VCaP (cell line): ENCODE measurements around the gene SORCS1.

ENCODE experiments used
- H3K27ac ChIP-seq: fragments of 450-650 bp; 2 replicates; pipeline ENCODE4 v1.5.1; 2017
- TF ChIP-seq, protein P1 (sequence below): fragments of 450-650 bp; conservative IDR thresholded peaks from 2 replicates; pipeline ENCODE4 v1.5.1; 2017; ENCODE audit warnings: mild to moderate bottlenecking, moderate library complexity

Gene SORCS1

GRCh38 chr10:106540645-106541044 is 623.9 kb downstream of the SORCS1 start:
- TF ChIP-seq, protein P1, sequence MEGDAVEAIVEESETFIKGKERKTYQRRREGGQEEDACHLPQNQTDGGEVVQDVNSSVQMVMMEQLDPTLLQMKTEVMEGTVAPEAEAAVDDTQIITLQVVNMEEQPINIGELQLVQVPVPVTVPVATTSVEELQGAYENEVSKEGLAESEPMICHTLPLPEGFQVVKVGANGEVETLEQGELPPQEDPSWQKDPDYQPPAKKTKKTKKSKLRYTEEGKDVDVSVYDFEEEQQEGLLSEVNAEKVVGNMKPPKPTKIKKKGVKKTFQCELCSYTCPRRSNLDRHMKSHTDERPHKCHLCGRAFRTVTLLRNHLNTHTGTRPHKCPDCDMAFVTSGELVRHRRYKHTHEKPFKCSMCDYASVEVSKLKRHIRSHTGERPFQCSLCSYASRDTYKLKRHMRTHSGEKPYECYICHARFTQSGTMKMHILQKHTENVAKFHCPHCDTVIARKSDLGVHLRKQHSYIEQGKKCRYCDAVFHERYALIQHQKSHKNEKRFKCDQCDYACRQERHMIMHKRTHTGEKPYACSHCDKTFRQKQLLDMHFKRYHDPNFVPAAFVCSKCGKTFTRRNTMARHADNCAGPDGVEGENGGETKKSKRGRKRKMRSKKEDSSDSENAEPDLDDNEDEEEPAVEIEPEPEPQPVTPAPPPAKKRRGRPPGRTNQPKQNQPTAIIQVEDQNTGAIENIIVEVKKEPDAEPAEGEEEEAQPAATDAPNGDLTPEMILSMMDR = no peak
- no peak overlapping the region for H3K27ac ChIP-seq

GRCh38 chr10:106537866-106538265 is 626.6 kb downstream of the SORCS1 start:
- TF ChIP-seq, protein P1 = no peak
- no peak overlapping the region for H3K27ac ChIP-seq

- H3K27ac ChIP-seq = no peak overlapping the region
- TF ChIP-seq, protein P1 = no peak
These were observed 629.1 kb downstream of the SORCS1 start for GRCh38 chr10:106535304-106535953.

- no peak overlapping the region for H3K27ac ChIP-seq
- TF ChIP-seq, protein P1 = no peak
These were observed 630.1 kb downstream of the SORCS1 start for GRCh38 chr10:106534441-106534840.

DNA sequence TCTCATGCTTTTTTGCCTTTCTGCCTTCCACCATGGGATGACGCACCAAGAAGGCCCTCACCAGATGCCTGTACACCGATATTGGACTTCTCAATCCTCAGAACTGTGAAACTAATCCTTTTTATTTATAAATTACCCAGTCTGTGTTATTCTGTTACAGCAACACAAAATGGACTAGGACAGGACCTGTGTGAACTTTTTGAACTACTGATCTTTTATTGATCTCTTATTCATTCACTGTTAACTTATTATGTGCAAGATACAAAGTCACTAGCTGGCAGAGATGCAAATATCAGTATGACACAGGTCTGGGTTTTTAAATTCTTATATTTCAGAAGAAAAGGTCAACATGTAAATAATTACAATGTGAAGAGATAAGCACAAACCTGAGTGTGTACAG is 635.8 kb downstream of the SORCS1 start:
- TF ChIP-seq, protein P1 = no peak
- H3K27ac ChIP-seq = no peak overlapping the region

GRCh38 chr10:106525835-106526234 is 638.7 kb downstream of the SORCS1 start:
- TF ChIP-seq, protein P1 = no peak
- no peak overlapping the region for H3K27ac ChIP-seq
